ENCODE measurements around the gene IFI27L1. TPM values are rescaled to one million over a fixed set of nuclear protein-coding genes. Genes with fewer than 3 reads are reported as not detected.

The IFI27L1 gene
- total and polyA plus RNA-seq, 2 experiments from 2014 or later = 9.7 to 28.6 TPM

DNA sequence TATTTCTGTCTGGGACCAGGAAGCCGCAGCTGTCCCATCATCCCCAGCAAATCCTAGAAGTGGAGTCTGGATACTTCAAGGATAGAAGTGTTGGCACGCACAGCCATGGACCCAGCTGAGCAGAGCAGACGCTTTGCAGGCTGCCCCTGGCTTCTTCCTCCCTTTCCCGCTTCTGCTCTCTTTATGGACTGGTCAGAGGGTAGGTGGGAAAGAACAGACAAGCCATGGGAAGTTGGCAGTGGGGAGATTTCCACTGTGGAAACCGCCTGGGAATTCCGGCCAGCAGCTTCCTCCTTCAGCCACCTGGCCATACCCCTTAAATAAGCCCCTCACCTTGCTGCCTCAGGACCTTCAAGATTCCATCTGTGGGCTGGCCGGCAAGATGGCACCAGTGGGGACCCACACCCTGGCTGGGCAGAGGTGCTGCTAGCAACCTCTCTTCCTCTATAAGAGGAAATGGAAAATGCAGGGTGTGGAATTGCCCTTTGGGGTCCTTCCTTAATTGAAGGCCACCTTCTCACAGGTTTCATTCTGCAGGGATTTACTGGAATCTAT is 34.3 kb upstream of the IFI27L1 start (continued):
- TF ChIP-seq, protein P1, sequence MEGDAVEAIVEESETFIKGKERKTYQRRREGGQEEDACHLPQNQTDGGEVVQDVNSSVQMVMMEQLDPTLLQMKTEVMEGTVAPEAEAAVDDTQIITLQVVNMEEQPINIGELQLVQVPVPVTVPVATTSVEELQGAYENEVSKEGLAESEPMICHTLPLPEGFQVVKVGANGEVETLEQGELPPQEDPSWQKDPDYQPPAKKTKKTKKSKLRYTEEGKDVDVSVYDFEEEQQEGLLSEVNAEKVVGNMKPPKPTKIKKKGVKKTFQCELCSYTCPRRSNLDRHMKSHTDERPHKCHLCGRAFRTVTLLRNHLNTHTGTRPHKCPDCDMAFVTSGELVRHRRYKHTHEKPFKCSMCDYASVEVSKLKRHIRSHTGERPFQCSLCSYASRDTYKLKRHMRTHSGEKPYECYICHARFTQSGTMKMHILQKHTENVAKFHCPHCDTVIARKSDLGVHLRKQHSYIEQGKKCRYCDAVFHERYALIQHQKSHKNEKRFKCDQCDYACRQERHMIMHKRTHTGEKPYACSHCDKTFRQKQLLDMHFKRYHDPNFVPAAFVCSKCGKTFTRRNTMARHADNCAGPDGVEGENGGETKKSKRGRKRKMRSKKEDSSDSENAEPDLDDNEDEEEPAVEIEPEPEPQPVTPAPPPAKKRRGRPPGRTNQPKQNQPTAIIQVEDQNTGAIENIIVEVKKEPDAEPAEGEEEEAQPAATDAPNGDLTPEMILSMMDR (conservative IDR thresholded peaks at IDR 0.05; ENCODE audit: low read depth in 2 of 2) = no peak
- TF ChIP-seq STAT1 (IDR thresholded peaks at IDR 0.05; ENCODE audit: unreplicated experiment) (no peak), CREB1 (CRISPR knock-in tag; IDR thresholded peaks at IDR 0.05; ENCODE audit: low read depth) (no peak), POLR2AphosphoS5 (IDR thresholded peaks at IDR 0.05; ENCODE audit: low read depth) (no peak), ZNF114 (CRISPR knock-in tag; IDR thresholded peaks at IDR 0.05) (no peak)

DNA sequence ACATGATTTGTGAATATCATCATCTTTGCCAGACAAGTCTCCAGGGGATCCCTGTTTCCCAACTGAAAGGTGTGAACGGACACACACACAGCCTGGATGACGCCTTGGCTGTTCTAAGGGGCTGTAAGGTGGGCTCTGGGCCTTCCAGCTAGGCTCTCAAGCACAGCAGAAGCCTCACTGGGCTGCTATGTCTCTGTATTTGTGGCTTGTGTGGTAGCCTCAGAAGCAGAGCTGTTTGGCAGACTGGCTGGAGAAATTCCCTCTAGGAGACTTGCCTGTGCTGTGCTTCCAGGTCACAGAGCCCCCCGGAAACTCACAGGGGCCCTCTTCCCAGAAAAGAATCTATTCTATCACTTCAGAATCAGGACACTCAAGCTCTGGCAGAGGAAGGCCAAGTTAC is 33.5 kb upstream of the IFI27L1 start:
- H3K79me2 ChIP-seq (replicated peaks; ENCODE audit: insufficient read depth) = no peaks in the 10 kb centered on the region
- H3K27me3 ChIP-seq (ENCODE audit: insufficient read depth) = no peaks in the 10 kb centered on the region
- no peaks in the 10 kb centered on the region for H3F3A ChIP-seq (replicated peaks; ENCODE audit: low read depth)
- H4K20me1 ChIP-seq (replicated peaks; ENCODE audit: insufficient read depth) = peaks cover 3% of the 10 kb centered on the region
- no peak overlapping the region for H3K27ac Mint-ChIP-seq
- ATAC-seq (no peak), DNase-seq (ENCODE audit: low spot score) (no peak)
- H3K27ac ChIP-seq (ENCODE audit: low read depth) = no peak overlapping the region
- no peaks in the 10 kb centered on the region for H3K9me2 ChIP-seq (ENCODE audit: insufficient read depth)
- peaks cover 60% of the 10 kb centered on the region for H3K36me3 Mint-ChIP-seq (ENCODE audit: low read depth)
- no peak overlapping the region for H3K4me3 ChIP-seq
- no peak overlapping the region for H3K4me3 Mint-ChIP-seq
- peaks cover 12% of the 10 kb centered on the region for H3K27me3 Mint-ChIP-seq (ENCODE audit: insufficient read depth, low read depth, poor library complexity)
- no peak overlapping the region for H2AFZ ChIP-seq
- H3K4me1 ChIP-seq (ENCODE audit: insufficient read depth) = no peaks in the 10 kb centered on the region
- no peak overlapping the region for H3K4me2 ChIP-seq
- H3K4me1 Mint-ChIP-seq = peaks cover 6% of the 10 kb centered on the region; the same call in 2 of the 3 replicates
- H3K9me3 Mint-ChIP-seq = no peaks in the 10 kb centered on the region
- H3K36me3 ChIP-seq (ENCODE audit: insufficient read depth) = peaks cover 19% of the 10 kb centered on the region
- TF ChIP-seq EZH2 (IDR thresholded peaks at IDR 0.05; ENCODE audit: low read depth, unreplicated experiment) (no peak), ZNF114 (CRISPR knock-in tag; IDR thresholded peaks at IDR 0.05) (no peak)
- TF ChIP-seq, protein P2, sequence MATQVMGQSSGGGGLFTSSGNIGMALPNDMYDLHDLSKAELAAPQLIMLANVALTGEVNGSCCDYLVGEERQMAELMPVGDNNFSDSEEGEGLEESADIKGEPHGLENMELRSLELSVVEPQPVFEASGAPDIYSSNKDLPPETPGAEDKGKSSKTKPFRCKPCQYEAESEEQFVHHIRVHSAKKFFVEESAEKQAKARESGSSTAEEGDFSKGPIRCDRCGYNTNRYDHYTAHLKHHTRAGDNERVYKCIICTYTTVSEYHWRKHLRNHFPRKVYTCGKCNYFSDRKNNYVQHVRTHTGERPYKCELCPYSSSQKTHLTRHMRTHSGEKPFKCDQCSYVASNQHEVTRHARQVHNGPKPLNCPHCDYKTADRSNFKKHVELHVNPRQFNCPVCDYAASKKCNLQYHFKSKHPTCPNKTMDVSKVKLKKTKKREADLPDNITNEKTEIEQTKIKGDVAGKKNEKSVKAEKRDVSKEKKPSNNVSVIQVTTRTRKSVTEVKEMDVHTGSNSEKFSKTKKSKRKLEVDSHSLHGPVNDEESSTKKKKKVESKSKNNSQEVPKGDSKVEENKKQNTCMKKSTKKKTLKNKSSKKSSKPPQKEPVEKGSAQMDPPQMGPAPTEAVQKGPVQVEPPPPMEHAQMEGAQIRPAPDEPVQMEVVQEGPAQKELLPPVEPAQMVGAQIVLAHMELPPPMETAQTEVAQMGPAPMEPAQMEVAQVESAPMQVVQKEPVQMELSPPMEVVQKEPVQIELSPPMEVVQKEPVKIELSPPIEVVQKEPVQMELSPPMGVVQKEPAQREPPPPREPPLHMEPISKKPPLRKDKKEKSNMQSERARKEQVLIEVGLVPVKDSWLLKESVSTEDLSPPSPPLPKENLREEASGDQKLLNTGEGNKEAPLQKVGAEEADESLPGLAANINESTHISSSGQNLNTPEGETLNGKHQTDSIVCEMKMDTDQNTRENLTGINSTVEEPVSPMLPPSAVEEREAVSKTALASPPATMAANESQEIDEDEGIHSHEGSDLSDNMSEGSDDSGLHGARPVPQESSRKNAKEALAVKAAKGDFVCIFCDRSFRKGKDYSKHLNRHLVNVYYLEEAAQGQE (IDR thresholded peaks at IDR 0.05; ENCODE audit: unreplicated experiment) = no peak
- TF ChIP-seq, protein P3, sequence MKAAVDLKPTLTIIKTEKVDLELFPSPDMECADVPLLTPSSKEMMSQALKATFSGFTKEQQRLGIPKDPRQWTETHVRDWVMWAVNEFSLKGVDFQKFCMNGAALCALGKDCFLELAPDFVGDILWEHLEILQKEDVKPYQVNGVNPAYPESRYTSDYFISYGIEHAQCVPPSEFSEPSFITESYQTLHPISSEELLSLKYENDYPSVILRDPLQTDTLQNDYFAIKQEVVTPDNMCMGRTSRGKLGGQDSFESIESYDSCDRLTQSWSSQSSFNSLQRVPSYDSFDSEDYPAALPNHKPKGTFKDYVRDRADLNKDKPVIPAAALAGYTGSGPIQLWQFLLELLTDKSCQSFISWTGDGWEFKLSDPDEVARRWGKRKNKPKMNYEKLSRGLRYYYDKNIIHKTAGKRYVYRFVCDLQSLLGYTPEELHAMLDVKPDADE (IDR thresholded peaks at IDR 0.05) = no peak
- TF ChIP-seq, protein P1 (conservative IDR thresholded peaks at IDR 0.05; ENCODE audit: low read depth in 2 of 2) = no peak
- TF ChIP-seq, protein P4, sequence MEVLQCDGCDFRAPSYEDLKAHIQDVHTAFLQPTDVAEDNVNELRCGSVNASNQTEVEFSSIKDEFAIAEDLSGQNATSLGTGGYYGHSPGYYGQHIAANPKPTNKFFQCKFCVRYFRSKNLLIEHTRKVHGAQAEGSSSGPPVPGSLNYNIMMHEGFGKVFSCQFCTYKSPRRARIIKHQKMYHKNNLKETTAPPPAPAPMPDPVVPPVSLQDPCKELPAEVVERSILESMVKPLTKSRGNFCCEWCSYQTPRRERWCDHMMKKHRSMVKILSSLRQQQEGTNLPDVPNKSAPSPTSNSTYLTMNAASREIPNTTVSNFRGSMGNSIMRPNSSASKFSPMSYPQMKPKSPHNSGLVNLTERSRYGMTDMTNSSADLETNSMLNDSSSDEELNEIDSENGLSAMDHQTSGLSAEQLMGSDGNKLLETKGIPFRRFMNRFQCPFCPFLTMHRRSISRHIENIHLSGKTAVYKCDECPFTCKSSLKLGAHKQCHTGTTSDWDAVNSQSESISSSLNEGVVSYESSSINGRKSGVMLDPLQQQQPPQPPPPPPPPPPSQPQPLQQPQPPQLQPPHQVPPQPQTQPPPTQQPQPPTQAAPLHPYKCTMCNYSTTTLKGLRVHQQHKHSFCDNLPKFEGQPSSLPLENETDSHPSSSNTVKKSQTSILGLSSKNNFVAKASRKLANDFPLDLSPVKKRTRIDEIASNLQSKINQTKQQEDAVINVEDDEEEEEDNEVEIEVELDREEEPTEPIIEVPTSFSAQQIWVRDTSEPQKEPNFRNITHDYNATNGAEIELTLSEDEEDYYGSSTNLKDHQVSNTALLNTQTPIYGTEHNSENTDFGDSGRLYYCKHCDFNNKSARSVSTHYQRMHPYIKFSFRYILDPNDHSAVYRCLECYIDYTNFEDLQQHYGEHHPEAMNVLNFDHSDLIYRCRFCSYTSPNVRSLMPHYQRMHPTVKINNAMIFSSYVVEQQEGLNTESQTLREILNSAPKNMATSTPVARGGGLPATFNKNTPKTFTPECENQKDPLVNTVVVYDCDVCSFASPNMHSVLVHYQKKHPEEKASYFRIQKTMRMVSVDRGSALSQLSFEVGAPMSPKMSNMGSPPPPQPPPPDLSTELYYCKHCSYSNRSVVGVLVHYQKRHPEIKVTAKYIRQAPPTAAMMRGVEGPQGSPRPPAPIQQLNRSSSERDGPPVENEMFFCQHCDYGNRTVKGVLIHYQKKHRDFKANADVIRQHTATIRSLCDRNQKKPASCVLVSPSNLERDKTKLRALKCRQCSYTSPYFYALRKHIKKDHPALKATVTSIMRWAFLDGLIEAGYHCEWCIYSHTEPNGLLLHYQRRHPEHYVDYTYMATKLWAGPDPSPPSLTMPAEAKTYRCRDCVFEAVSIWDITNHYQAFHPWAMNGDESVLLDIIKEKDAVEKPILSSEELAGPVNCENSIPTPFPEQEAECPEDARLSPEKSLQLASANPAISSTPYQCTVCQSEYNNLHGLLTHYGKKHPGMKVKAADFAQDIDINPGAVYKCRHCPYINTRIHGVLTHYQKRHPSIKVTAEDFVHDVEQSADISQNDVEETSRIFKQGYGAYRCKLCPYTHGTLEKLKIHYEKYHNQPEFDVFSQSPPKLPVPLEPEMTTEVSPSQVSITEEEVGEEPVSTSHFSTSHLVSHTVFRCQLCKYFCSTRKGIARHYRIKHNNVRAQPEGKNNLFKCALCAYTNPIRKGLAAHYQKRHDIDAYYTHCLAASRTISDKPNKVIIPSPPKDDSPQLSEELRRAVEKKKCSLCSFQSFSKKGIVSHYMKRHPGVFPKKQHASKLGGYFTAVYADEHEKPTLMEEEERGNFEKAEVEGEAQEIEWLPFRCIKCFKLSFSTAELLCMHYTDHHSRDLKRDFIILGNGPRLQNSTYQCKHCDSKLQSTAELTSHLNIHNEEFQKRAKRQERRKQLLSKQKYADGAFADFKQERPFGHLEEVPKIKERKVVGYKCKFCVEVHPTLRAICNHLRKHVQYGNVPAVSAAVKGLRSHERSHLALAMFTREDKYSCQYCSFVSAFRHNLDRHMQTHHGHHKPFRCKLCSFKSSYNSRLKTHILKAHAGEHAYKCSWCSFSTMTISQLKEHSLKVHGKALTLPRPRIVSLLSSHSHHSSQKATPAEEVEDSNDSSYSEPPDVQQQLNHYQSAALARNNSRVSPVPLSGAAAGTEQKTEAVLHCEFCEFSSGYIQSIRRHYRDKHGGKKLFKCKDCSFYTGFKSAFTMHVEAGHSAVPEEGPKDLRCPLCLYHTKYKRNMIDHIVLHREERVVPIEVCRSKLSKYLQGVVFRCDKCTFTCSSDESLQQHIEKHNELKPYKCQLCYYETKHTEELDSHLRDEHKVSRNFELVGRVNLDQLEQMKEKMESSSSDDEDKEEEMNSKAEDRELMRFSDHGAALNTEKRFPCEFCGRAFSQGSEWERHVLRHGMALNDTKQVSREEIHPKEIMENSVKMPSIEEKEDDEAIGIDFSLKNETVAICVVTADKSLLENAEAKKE (CRISPR knock-in tag; IDR thresholded peaks at IDR 0.05) = no peak

All from GM23338 (cell line).